Epidermal melanocyte (primary cell): ENCODE data around the gene COL6A3.

Experiments
- DNase-seq: peaks from one replicate; pipeline ENCODE4 v3.0.0; 2011; ENCODE audit warnings: low spot score; ENCODE audit not compliant: insufficient read length

COL6A3 gene

DNA sequence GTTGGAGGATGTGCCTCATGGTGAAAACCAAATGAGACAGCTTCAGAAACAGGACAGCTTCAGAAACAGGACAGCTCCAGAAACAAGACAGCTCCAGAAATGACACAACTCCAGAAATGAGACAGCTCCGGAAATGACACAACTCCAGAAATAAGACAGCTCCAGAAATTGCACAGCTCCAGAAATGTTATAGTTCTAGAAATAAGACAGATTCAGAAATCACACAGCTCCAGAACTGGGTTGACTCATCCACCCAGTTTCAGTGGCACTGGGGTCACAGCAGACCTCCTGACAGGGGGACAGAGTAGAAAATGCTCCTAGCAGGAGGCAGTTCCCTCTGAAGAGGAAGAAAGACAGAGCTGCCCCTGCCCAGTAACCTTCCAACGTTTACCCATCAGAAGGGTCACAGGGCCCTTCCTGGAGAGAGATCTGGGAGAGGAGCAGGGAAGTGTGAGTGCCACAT lies 26.9 kb upstream of the COL6A3 start:
- no peak for DNase-seq

GRCh38 chr2:237438080-237438940 lies 24.3 kb upstream of the COL6A3 start:
- no peak for DNase-seq

- no peak for DNase-seq
These were observed 23.6 kb upstream of the COL6A3 start for GRCh38 chr2:237437566-237437965.

DNA sequence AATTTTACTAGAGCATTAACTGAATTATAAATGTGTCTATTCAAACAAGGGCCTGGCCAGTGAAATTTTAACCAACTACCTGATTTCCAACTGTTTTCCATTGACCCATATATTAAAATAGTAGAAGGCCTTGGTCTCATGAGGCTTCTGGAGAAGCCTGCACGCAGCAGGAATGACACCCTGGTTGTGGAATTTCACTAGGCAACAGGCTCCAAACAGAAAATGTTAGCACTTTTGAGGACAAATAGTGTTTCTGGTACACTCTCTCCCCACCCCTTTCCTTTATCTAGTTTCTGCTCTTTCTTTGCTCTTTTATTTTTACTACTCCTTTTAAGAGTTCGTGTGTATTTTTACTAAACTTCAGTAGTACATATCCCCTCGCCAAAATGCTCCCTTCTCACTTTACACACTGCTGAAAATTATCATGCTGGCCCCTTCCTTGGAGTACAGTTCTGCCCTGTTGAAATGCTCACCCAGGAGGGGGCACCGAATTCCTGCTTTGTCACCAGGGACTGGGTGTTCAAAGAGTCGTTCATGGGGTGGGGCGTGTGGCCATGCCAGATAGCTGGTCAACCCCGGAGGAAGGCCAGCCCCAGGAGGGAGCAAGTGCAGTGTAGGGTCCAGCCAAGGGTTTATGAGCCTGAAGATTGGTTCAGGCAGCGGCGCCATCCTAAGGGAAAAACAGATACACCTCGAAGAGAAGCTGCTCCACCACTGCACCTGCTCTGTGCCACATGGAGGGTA lies 22.1 kb upstream of the COL6A3 start:
- DNase-seq, result no peak

DNA sequence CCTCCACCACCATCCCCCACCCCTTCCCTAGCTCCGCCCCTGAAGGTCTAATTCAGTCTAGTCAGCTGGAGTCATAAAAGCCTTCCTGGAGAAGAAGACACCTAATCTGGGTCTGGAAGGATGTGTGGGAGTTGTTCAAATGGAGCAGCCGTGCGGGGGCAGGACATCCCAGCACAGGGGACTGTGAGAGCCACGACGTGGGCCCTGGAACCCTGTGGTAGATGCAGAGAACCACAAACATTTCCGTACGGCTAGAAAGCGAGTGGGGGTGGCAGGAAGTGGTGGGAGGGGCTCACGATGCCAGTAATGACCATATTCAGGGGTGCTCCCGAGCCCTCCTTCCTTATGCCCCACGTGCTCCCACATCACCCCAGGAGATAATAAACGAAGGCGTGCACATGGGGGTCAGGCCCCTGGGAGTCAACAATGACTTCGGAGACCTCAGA lies 20.9 kb upstream of the COL6A3 start:
- DNase-seq, result no peak

DNA sequence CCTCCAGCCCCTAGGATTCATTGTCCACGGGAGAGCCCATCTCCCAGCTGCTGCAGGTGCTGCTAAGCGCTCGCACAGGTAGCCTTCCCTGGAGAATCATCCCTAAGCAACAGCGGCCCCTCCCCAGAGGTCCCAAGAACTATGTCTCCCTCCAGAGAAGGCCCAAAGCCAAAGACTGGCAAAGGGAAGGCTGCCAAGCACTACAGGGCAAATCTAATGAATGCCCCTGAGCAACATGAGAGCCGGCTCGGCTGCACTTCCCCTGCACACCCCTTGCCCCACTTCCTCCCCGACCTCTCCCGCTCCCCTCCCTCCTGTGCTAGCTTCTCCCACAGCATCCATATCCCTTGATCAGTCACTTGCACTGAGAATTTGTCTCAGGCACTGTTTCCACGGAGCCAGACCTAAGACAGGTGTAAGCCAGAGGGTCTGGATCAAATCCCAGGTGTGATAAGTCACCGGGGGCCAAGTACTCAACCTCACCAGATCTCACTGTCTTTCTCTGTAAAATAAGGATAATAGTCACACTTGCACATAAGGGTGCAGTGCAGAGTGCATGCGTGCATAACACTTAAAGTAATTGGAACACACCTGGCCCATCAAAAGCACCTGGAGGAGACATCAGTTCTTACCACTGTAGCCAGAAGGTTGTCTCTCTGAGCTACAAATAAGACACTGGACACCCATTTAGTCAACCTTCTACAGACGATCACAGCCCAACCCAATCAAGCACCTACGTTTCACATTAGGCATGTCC lies 20.1 kb upstream of the COL6A3 start:
- no peak for DNase-seq

DNA sequence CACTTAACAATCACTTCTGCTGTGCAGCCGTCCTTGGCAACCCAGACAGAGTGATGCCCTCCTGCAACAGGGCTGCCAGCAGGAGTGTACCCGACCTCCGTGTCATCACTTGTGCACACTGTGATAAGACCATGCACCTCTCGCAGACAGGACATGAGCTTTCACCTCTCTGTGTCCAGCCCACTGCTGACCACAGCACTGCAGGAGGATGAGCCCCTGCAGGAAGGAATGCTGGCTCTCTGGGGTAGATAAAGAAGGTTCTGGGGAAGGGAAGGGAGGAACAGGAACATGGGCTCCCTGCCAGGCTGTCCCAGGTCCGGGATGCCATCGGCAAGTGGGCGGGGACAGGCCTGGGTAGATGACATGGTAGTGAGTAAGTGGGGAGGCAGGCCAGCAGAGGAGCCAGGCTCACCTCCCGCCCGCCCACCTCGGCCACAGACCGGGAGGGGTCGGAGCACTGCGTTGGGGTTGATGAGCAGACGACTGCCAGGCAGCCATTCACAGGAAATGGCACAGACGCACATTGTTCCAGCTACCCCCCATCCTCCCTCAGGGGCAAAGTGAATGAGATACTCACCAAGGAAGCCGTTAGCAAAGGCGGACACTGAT lies 18.6 kb upstream of the COL6A3 start:
- DNase-seq, result peak; percentile 50

- DNase-seq, result no peak
These were observed 17.9 kb upstream of the COL6A3 start for GRCh38 chr2:237431837-237432236.

- no peak for DNase-seq
These were observed 17.4 kb upstream of the COL6A3 start for GRCh38 chr2:237431372-237431771.

DNA sequence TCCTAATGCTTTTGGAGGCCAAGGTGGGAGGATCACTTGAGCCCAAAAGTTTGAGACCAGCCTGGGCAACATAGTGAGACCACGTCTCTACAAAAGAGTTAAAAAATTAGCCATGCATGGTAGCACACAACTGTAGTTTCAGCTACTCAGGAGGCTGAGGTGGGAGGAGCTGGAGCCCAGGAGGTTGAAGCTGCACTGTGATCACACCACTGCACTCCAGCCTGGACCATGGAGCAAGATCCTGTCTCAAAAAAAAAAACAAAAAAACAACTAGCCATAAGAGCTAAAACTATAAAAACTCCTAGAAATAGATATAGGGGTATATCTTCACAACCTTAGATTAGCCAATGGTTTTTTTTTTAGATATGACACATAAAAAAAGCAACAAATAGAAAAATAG lies 16.9 kb upstream of the COL6A3 start:
- no peak for DNase-seq

GRCh38 chr2:237429753-237430152 lies 15.8 kb upstream of the COL6A3 start:
- DNase-seq, result no peak

- DNase-seq, result no peak
These were observed 14.0 kb upstream of the COL6A3 start for GRCh38 chr2:237427769-237428506.

GRCh38 chr2:237426517-237426916 lies 12.6 kb upstream of the COL6A3 start:
- DNase-seq, result no peak

DNA sequence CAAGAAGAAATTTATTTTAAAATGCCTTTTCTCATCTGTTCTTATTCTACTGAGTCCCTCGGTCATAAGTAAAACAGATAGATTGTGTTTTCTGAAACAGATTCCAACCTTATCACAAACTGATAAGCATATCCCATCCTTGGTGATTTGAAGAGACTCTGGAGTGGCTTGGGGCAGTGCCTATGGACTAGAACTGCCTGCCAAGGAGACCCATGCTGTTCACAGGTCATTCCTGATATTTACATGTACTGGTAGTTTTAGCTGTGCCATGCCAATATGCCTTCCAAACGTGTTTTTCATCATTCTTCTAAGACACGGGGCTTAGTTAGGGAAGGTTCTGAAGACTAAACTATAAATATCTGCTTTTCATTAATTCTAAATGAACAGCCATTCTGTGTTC lies 11.4 kb upstream of the COL6A3 start:
- no peak for DNase-seq

GRCh38 chr2:237424544-237424943 lies 10.6 kb upstream of the COL6A3 start:
- no peak for DNase-seq

DNA sequence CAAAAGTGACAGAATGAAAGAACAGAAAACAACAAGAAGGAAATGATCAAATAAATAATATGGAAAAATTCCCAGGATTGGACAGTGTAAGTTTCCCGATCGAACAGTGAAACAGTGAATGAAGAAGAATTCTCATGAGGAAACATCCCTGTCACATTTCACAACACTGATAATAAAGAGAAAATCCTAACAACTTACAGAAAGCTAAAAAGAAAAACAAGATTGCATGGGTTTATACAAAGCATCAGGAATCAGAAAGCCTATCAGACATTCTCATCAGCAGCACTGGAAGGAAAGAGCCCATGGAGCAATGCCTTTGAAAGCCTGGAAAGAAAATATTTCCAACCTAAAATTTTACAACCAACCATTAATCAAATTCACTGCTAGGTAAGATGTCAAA lies 9.9 kb upstream of the COL6A3 start:
- no peak for DNase-seq

GRCh38 chr2:237422309-237422708 lies 8.3 kb upstream of the COL6A3 start:
- DNase-seq, result no peak

- DNase-seq, result no peak
These were observed 7.7 kb upstream of the COL6A3 start for GRCh38 chr2:237421542-237422116.

- no peak for DNase-seq
These were observed 4.3 kb upstream of the COL6A3 start for GRCh38 chr2:237418300-237418699.
